Dendritic cell treated with granulocyte-macrophage colony-stimulating factor and Interleukin-4, amounts not matched to agents 40 ng/mL and 50 ng/mL, for 4 days (primary cell): ENCODE measurements around the gene HMGXB3.

Experiments used
- H3K27ac Mint-ChIP-seq: one replicate; pipeline ENCODE4 v1.8.0; 2022; ENCODE audit warnings: mild to moderate bottlenecking, mixed read lengths
- H3K27me3 Mint-ChIP-seq: one replicate; pipeline ENCODE4 v1.8.0; 2022; ENCODE audit warnings: mild to moderate bottlenecking, mixed read lengths
- H3K36me3 Mint-ChIP-seq: one replicate; pipeline ENCODE4 v1.8.0; 2022; ENCODE audit warnings: low read depth, mixed read lengths
- H3K4me1 Mint-ChIP-seq: one replicate; pipeline ENCODE4 v1.8.0; 2022; ENCODE audit warnings: low read depth, mixed read lengths
- H3K4me3 Mint-ChIP-seq: one replicate; pipeline ENCODE4 v1.8.0; 2022; ENCODE audit warnings: mild to moderate bottlenecking, moderate library complexity, mixed read lengths
- H3K9me3 Mint-ChIP-seq: one replicate; pipeline ENCODE4 v1.8.0; 2022; ENCODE audit warnings: mixed read lengths
- intact Hi-C: fragments of 100-400 bp; cut with micrococcal nuclease; formaldehyde crosslinking; loops from one replicate; pipeline ENCODE4 v1.15.0; 2022

HMGXB3 gene

DNA sequence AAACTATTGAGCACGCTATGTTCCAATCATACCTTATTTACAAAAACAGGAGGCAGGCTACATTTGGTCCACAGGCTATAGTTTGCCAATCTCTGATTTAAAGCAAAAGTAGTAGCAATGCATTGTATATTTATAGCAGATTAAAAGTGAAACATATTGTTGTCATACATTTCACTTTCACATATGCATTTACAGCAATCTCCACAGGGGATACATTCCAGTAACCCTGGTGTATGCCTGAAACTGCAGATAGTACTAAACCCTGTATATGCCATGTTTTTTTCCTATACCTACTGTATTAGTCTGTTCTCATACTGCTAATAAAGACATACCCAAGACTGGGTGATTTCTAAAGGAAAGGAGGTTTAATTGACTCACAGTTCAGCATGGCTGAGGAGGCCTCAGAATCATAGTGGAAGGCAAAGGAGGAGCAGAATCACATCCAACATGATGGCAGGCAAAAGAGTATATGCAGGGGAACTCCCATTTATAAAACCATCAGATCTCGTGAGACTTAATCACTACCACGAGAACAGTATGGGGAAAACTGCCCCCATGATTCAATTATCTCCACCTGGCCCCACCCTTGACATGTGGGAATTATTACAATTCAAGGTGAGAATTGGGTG is 91.7 kb downstream of the HMGXB3 start:
- intact Hi-C loops = no loop called here
- H3K36me3 Mint-ChIP-seq = no peaks in the 10 kb centered on the region
- H3K27me3 Mint-ChIP-seq = peaks cover 2% of the 10 kb centered on the region

DNA sequence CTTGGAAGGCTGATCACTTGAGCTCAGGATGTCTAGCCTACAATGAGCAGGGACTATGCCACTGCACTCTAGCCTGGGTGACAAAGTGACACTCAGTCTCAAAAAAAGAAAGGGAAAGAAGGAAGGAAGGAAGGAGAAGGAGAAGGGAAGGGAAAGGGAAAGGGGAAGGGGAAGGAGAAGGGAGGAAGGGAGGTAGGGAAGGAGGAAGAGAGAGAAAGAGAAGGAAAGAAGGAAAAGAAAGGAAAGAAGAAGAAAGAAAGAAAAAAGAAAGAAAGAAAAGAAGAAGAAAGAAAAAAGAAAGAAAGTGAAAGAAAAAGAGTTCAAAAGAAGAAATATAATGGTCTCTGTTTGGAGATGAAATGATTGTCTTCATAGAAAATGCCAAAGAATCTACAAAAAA is 96.6 kb downstream of the HMGXB3 start:
- Mint-ChIP-seq H3K9me3 (no peaks in the 10 kb centered on the region), H3K27ac (no peak overlapping the region), H3K36me3 (no peaks in the 10 kb centered on the region), H3K27me3 (peaks cover 2% of the 10 kb centered on the region), H3K4me1 (peaks cover 28% of the 10 kb centered on the region), H3K4me3 (no peak overlapping the region)
- intact Hi-C loops = no loop called here

More for the DNA sequence above, 91.7 kb downstream of the HMGXB3 start:
- no peak overlapping the region for H3K4me3 Mint-ChIP-seq
- peaks cover 31% of the 10 kb centered on the region for H3K4me1 Mint-ChIP-seq
- no peaks in the 10 kb centered on the region for H3K9me3 Mint-ChIP-seq
- H3K27ac Mint-ChIP-seq = no peak overlapping the region

DNA sequence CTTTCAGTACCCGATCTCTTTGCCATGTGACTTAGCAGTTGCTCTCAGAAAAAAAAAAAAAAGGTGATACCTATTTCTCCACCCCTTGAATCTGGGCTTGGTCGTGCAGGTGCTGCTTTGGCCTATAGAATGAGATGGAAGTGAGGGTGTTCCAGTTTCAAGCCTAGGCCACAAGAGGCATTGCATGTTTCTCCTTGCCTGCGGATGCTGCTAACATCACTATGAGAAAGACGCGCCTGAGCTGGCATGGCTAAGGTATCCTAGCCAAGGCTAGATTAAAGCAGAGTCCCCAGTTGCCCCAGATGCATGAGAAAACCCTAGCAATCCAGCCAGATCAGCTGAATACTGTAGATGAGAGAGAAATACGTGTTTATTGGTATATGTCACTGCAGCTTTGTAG is 100.5 kb downstream of the HMGXB3 start:
- Mint-ChIP-seq H3K9me3 (no peaks in the 10 kb centered on the region), H3K36me3 (no peaks in the 10 kb centered on the region)
- intact Hi-C loops = no loop called here

More for the DNA sequence above, 100.5 kb downstream of the HMGXB3 start:
- H3K4me1 Mint-ChIP-seq = peaks cover 61% of the 10 kb centered on the region
- no peak overlapping the region for H3K4me3 Mint-ChIP-seq
- no peak overlapping the region for H3K27ac Mint-ChIP-seq
- H3K27me3 Mint-ChIP-seq = no peaks in the 10 kb centered on the region
